HEK293 (cell line): Measurements from ENCODE around the gene RBM34.

ENCODE experiments used
- CTCF ChIP-seq: fragments of 450-650 bp; formaldehyde crosslinking; IDR thresholded peaks from 2 replicates; pipeline ENCODE4 v1.5.1; 2016; ENCODE audit warnings: missing biosample characterization, missing genetic modification characterization
- ZNF19 ChIP-seq: fragments of 450-650 bp; formaldehyde crosslinking; IDR thresholded peaks from 2 replicates; pipeline ENCODE4; 2016; ENCODE audit warnings: missing biosample characterization, missing genetic modification characterization, low read depth
- ZNF626 ChIP-seq: fragments of 450-650 bp; sonication (Bioruptor Pico); formaldehyde crosslinking; IDR thresholded peaks from 2 replicates; pipeline ENCODE4 v1.5.1; 2018; ENCODE audit warnings: missing biosample characterization, missing genetic modification characterization, inconsistent platforms

DNA sequence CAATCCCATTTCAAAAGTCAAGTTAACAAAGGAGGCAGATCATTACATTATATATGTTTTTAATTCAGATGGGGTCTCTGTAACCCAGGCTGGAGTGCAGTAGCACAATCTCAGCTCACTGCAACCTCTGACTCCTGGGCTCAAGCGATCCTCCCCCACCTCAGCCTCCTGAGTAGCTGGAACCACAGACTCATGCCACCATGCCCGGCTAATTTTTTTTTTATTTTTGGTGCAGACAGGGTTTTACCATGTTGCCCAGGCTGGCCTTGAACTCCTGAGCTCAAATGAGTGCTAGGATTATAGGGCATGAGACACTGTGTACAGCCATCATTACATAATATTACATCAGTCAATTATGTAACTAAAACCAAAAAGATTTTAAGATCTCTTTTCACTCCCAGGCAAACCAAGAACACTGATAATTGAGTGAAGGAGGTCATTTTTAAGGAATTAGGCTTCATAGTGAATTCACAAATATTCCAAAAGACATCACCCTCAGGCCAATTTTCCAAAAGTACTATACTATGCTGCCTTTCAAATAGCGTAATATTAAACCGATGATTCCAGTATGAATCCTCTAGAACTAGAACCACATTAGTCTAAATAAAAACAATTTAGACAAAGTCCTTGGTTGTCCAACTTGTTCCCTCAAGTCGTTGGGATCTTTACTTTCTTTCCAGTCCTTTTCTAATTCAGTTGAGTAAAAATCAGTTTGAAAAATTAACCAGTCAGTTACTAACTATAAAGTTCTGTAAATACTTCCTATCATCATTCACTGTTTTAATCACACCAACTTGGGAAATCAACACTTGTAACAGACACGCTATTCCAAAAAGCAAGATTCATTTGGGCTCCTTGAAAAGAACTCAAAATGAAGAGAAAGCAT lies 48.5 kb downstream of the RBM34 start:
- no peak for TF ChIP-seq CTCF (tag by site-specific recombination)
- TF ChIP-seq ZNF626 (tag by site-specific recombination): no peak
- no peak for TF ChIP-seq ZNF19 (tag by site-specific recombination)
